Measurements from ENCODE around the gene KIF1C. TPM values are rescaled to one million over a fixed set of nuclear protein-coding genes. Genes with fewer than 3 reads are reported as not detected.
A peak's percentile ranks its signal among the peaks of the same experiment; 100 is the strongest.

KIF1C gene
- polyA plus RNA-seq, 4 donors, result 75.0 to 96.5 (median 86.3) TPM

DNA sequence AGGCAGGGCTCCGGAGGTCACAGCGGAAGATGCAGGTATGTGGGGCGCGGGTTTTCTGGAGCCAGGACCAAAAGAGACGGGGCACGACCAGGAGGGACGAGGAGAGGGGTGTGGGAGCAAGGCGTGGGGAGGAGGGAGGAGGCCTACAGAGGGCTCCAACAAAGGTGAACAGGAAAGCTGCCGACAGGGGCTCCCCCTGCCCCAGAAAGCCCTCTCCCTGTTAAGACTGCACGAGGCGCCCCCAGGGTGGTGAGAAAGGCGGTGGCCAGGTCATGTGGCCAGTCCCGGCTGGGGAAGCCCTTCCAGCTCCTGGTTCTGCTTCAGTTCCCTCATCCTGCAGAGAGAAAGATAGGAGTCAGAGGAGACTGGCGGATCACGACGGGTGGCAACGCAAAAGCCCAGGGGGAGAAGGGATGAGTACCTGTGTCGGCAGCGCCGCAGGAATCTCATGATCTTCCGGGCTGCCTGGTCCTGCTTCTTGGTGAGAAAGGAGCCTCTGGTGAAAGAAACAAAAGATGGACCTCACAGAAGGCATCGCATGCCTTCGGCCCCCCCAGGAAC is 29.2 kb upstream of the KIF1C start:
- no peak for DNase-seq (ENCODE audit: low read depth in 4 of 4, low spot score in 3 of 4)

DNA sequence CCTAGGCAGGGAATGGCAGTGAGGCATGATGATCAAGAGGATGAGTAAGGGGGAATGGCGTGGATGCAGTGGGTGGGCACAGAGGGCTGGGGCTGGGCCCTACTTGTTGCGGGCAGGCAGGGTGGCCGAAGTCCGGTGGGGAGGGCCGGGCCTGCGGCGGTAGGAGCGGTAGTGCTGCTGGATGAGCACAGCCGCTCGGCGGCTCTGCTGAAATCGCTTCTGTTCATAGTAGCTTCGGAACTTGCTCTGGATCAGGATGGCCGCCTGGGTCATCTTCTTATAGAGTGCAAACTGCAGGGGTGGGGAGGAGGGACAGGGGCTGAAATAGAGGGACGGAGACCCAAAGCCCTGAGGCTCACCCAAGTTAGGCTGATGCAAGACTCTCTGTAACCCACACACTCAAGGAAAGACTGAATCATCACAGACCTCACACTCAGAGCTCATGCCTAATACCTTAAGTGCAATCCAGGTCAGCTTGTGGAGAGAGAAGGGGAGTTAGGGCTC is 28.7 kb upstream of the KIF1C start:
- no peak for DNase-seq (ENCODE audit: low read depth in 4 of 4, low spot score in 3 of 4)

DNA sequence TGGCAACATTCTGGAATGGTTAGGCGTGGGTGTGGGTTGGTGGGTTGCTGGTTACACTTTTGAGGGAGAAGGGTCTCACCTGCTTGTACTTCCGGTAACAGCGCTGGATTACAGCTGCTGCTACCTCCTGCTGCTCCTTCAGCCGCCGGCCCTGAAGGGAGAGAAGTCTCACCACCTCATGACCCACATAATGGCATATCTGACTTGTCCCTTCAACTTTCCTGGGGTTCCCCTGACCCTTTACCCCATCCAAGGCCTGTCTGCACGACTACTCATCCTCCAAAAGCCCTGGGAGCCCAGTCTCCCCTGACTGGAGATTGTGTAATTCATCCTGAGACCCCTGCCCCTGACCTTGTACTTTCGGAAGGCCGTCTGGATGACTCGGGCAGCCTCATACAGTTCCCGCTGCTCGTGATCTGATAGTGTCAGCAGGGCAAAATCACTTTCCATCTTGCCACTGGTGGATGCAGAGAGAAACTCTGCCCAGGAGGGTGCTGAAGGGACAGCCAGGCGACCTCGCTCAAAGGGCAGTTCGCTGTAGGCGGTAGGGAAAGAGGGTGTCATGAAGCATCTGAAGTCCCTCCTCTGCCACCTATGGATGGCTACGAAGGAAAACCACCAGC is 28.1 kb upstream of the KIF1C start:
- DNase-seq (ENCODE audit: low read depth in 4 of 4, low spot score in 3 of 4), result no peak

DNA sequence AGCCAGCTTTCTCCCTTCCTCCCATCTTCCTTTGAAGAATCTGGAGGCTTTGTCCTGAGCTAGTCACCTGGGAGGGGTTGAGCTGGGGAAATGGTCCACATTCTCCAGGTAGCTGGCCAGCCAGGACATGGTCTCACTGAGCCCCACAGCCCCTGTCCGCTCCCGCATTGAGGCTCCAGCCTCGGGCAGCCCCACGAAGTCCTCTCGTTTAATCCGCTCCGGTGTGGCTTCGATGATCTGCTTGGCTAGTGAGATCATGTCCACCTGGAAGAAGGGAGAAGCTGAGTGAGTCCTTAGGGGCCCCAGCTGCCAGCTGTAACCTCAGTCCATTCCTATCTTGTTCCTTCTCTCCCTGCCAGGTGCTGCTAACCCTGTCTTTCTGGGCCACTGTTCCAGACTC is 27.5 kb upstream of the KIF1C start:
- no peak for DNase-seq (ENCODE audit: low read depth in 4 of 4, low spot score in 3 of 4)

DNA sequence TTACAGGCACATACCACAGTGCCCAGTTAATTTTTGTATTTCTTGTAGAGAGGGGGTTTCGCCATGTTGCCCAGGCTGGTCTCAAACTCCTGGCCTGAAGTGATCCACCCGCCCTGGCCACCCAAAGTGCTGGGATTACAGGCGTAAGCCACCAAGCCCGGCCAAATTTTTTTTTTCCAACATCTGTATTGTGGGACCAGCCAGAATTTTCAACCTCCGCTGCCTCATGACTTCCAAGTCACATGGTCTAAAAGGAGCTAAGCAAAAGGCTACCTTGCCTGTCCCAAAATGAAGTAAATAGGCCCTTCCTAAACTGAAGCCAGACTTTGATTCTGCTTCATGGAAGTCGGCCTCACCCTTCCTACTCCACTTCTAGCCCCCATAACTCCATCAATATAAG is 25.9 kb upstream of the KIF1C start:
- DNase-seq (ENCODE audit: low read depth in 4 of 4, low spot score in 3 of 4), result no peak

DNA sequence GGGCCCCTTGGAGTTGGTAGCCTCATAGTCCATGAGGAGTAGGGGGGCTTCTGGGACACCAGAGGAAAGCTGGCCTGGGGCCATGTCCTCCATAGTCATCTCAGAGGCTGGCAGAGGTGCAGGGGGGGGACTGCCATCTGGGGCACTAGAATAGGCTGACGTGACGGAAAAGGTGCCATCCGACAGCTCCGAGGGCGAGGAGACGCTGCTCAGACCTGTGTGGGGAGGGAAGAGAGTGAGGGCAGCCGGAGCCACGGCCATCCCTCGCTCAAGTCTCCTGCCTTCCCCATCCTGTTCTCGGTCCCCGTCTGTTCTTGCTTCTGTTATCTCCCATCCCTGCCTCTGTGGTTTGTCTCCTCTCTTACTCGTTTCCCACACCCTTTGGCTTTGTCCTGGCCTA is 25.4 kb upstream of the KIF1C start:
- no peak for DNase-seq (ENCODE audit: low read depth in 4 of 4, low spot score in 3 of 4)

DNA sequence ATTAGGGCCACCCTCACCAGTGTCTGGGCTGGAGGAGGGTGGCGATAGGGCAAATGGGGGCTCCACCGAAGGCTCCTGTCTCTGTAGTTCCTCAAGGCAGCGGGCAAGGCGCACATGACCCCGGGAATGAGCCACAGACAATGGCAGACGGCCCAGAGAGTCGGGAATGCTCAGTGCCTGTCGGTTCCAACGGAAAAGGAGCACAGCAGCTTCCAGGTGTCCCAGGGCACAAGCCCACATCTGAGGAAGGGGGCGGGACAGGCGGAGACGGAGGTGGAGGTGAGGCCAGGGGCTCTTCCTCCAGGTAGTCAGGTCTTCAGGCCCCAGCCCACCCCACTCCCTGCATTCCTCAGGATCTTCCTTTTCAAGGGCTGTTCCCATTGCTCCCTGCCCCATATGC is 25.0 kb upstream of the KIF1C start:
- DNase-seq (ENCODE audit: low read depth in 4 of 4, low spot score in 3 of 4), result no peak

DNA sequence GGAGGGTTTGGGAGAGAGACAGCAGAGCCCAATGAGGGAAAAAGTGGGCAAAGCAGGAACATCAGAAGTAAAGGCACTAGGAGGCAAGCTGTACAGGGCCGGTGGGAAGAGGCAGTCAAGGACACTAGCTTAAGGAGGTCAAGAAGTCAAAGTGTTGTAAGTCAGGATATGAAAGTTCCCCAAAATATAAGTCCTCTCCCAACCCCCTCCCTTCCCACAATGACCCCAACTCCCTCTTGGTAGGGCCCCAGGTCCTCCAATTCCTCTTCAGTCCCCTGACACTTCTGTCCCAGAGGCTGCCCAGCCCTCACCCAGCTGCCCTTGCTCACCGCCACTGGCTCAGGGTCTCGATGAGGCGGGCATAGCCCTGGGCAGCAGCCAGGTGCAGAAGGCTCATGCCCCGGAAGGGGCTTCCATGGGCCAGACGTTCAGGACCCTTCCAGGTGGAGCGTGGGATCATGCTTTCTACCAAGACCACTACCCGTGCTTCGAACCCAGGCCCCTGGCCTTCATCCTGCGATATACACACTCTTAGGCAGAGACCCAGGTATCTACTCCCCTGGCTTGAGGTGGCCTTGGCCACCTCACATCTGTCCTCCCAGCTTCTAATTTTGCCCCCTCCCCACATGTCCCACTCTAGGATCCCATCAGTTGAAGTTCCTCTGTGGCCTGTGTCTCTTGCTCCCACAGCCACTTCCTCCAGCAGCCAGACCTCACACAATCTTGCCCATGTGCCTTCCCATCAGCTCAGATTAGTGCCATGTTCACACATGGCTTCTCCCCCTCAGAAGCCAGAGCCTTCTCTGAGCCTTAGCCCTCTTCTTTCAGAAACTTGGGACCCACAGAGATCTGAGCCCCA is 24.3 kb upstream of the KIF1C start:
- DNase-seq (ENCODE audit: low read depth in 4 of 4, low spot score in 3 of 4), result no peak

DNA sequence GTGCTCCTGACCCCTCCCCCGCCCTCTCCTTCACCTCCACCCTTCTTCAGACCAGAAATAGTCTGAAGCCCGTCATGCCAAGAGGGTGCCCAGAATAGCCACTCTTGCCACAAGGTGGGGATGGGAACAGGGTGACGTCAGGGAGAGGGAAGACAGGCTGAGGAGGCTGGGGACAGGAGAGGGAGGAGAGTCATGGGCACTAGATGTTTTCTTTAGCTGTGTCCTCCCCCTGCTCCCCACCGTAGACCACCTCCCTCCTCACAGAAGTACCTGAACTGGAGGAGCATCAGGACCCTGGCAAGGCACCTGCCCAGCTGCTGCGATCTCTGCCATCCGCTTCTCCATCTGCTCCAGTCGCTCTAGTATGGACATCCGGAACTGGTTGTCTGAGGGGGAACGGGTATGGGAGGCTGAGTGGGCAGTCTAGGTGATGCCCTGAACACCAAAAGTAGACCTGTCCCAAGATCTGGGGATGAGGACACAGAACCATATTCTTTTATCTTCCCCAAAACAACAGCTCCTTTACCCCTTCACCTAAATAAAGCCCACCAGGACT is 23.6 kb upstream of the KIF1C start:
- DNase-seq (ENCODE audit: low read depth in 4 of 4, low spot score in 3 of 4), result no peak

DNA sequence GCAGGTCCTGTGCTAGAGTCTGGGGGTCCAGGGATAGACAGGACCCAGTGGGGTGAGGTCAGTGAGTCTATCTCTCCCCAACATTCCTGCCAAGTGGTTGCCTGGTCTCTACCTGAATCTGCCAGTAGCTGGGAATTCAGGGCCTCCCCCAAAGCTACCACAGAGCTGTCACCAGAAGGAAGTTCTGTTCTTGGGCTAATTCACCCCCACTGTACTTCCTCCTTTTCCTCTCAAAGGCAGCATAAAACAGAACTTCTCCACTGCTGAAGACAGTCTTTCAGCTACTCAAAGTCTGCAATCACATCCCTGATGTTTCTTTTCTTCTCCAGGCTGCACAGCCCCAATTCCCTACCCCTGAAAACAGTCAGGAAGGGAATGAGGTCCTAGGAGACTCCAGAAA is 19.0 kb upstream of the KIF1C start:
- no peak for DNase-seq (ENCODE audit: low read depth in 4 of 4, low spot score in 3 of 4)

DNA sequence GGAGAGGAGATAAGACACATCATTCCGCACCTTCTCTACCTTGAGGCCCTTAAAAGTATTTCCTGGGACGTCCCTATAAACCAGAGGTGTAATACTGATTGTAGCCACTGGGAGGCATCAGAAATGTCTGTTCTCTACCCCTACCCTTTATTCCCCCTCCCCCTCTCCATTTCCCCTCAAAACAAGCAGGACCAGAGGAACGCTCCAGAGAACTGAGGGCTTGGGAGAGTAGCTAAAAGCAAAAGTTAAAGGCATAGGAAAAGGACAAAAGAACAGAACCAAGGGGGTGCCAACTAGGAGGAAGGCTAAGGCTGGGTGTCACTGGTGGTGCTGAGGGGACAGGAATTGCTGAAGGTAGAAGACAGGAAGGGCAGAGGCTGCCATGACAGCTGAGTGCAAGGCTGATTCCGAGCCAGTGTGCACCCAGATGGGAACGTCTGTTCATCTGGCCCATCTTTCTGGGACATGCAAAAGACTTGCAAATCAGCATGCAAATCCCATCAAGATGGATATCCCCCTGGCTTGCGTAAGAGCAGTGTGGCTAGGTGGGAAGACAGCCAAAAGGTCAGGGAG is 17.0 kb upstream of the KIF1C start:
- DNase-seq (ENCODE audit: low read depth in 4 of 4, low spot score in 3 of 4), result peak; percentile 57 to 68 (median 63)

DNA sequence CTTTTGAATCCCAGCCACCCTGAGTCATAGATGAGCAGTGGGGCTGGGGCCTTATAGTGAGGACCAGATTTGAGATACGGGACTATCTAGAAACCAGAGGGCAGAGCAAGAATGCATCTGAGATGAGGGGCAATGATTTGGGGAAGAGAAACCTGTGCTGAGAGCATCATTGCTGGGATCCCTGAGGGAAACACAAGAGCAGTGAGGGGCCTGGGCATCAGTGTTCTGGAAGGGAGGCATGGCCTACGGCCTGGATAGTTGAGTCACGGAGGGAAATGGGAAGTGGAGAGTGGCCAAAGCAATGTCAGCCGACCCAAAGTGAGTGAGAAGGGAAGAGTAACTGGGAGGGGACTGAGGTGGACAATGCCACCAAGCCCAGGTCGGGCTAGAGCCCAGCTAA is 15.4 kb upstream of the KIF1C start:
- no peak for DNase-seq (ENCODE audit: low read depth in 4 of 4, low spot score in 3 of 4)

DNA sequence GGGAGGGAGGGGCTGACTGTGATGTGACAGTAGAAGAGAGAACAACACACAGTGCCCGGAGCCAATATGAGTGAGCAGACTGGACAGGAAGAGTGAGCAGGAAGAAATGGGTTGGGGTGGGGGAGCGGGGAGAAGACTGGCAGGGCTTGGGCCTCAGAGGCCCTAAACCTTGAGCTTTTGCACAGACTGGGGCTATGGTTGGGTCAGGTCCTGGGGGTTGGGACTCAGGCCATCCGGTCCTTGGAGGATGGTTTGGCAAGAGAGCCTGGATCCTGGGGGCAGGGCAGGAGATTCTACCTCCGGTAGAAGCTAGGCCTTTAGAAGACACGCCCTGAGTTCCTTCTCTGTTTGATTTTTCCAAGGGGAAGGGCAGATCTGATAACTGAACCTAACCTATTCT is 11.3 kb upstream of the KIF1C start:
- no peak for DNase-seq (ENCODE audit: low read depth in 4 of 4, low spot score in 3 of 4)

DNA sequence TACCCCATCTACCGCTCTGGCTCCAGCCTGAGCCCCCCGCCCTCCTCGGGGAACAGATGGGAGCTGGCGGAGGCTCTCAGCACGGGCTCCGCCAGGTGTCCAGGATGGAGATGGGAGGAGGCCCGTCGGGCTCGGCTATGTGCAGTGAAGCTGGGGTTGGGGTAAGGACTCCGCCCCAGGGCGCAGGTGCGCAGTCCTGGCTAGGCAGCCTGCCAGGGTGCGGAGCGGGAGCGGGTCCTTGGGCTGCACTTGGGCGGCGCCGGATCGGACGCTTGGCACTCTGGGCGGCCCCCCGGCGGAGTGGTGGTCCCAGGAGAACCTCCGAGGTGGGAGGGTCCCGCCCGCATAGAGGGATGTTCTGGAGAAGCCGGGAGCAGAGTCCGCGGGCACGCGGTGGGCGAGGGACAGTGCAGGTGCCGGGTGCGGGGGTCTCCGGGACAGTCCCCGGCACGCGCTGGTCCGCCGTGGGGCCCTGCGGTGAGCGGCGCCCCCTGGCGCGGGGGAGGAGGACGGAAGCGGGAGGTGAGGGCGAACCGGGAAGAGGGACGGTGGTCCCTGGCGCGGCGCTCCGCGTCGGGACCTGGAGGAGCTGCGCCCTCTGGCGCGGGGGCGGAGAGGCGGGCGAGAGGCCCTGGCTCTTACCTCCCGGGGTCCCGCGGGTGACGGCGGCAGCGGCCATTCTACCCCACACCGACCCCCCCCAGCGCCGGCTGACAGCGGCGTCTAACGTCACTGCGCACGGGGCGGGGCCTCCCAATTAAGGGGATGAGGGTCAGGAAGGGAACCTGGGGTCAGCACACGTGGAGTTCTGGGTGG is 10.6 kb upstream of the KIF1C start, which contains the start of gene CAMTA2:
Gene CAMTA2, minus strand, starts transcription at position 725 of the 816 bp plus-strand sequence. CDS start 1,453 bp downstream, outside the sequence.
- DNase-seq (ENCODE audit: low read depth in 4 of 4, low spot score in 3 of 4), result peak in 2 of 4 donors; percentile 60 to 73

DNA sequence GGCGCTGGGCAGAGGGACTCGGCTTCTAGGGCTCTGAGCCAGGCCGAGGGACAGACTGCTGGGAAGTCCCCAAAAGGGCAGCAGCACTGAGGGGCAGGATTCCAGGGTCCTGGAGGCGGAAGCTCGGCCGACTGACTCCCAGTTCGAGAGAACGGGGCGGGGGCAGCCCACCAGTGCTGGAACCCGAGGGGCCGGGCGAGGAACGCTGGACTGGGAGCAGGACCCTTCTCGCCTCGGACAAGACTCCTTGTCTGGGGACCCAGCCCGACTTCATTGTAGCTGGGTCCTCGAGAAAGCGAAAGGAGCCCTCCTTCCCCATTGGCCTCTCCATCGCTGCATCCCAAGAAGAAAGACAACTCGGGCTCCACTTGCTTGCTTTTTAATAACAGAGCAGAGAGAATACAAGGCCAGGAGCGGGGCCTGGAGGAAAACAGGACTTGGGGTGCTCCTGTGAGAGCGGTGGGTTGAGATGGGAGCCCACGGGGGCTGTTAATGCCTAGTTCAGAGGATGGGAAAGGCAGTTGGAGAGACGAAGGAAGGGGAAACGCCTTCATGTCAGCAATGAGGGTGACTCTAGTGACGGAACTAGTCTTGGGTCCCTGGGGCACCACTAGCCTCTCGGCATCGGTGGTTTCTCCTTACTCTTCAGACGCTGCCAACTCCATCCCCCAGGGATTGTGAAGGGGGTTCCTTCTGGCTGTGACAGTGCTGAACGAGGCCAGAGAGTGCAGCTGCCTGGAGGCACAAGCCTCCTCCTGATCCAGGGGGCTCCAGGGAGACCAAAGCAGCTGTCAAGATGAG is 9.8 kb upstream of the KIF1C start:
- DNase-seq (ENCODE audit: low read depth in 4 of 4, low spot score in 3 of 4), result no peak

DNA sequence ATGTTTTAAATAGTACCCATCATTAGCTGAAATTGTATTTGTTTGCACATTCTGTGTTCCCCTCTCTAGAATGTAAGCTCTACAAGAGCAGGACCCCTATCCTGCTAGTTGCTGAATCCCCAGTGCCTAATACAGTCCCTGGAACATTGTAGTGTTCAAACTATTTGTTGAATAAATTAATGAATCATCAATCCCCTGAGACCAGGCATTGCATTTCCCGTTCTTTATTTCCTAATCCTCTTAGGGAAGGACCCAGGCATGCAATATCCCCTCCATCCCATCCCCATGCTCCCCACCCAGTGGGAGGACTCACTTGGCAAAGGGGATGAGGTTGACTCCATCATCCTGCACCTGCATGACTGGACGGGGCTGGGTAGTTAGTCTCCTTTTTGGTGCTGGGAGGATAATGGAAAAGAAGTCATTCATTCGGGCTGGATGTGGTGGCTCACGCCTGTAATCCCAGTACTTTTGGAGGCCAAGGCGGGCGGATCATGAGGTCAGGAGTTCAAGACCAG is 3.6 kb upstream of the KIF1C start:
- no peak for DNase-seq (ENCODE audit: low read depth in 4 of 4, low spot score in 3 of 4)

DNA sequence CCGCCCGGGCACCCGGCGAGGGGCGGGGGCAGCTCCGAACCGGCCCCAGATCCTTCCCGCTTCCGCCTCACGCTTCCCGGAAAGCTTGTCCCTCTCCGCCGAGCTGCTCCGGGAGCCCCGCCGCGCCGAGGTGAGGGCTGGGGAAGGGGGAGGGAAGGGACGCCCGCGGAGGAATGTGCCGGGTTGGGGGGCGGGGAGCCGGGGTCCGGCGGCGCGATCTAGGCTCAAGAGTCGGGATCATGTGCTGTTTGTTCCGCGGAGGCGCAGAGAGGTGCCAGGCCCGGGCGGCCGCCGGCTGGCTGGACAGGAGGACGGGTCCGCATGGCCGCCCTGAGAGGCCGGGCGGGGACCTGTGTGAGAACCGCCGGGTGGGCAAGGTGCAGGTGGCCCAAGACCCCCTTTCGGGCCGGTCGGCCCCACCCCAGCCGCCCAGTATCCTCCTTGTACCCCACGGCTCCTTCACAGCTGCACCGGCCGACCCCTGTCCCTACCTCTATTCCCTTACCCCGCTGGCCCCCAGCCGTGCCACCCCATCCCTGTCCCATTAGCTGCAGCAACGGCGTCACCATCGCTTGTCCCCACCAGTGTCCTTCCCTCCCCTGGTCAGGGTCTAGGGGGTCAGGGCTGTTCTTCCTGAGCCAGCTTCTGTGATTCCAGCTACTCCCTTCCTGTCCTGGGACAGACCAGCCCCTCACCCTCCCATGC is 429 bp downstream of the KIF1C start:
- DNase-seq (ENCODE audit: low read depth in 4 of 4, low spot score in 3 of 4), result no peak

DNA sequence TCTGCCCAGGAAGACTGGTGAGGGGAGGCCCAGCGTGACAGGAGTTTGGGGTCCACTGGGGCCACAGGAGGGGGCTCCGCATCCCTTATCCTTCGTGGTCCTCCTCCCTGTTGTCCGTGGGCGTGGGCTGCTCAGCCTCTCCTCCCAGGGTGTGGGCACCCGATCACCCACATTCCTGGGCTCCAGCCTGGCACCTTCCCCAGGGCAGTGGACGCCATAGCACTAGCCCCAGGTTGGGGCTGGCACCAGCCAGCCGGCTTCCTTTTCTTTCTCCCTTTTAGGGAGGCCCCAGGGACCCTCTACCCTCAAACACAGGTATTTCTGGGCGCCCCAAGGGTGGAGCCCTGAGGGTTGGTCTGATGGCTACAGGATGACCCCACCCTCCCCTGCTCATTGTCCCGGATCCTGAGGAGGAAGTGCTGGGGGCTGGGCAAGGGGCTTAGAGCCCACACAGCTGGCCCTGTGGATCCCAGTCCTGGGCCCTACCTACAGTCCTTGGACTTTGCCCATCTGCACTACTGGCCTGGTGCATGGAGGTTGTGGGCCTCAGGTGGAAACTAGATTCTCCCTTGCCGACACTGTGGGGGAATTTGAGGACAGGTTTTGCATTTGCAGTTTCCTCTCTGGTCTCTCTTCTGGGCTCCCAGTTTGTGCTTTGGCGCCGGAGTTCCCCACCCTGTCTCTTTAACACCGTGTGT is 1.1 kb downstream of the KIF1C start:
- no peak for DNase-seq (ENCODE audit: low read depth in 4 of 4, low spot score in 3 of 4)

Measured in right renal pelvis (tissue), 4 donors.